Measurements from ENCODE around the gene NPAS4. TPM values are rescaled to one million over a fixed set of nuclear protein-coding genes. Genes with fewer than 3 reads are reported as not detected.

The NPAS4 gene
- polyA plus RNA-seq, 1 experiment, result 0.14 TPM

DNA sequence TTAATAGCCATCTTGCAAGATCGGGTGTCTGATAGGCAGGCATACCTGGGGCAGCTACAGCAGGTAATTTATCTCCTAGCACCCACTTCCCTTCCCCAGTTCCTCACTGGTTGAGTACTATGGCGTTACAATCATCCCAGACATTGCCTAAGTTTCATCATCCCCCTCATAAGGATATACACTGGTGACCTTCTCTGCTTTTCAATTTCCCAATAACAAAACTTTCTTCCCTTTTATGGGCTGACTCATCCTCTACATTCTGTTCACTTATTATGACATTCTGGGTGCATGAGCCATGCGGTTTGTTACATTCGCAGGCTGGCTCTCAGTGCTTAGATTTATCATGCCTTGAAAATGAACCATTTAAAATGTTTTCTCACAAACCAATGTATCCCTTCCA, 22.8 kb downstream of the NPAS4 start:
- Histone ChIP-seq H3K27me3 (ENCODE audit: control insufficient read depth, insufficient read depth, low read length) (peaks cover 10% of the 10 kb centered on the region), H3K9me3 (ENCODE audit: control insufficient read depth, insufficient read depth, low read length) (peaks cover 9% of the 10 kb centered on the region), H3K27ac (ENCODE audit: low read depth, low read length) (peak overlapping the region; percentile 61), H3K4me3 (ENCODE audit: low read depth, low read length) (no peak overlapping the region)
- TF ChIP-seq, protein P1, sequence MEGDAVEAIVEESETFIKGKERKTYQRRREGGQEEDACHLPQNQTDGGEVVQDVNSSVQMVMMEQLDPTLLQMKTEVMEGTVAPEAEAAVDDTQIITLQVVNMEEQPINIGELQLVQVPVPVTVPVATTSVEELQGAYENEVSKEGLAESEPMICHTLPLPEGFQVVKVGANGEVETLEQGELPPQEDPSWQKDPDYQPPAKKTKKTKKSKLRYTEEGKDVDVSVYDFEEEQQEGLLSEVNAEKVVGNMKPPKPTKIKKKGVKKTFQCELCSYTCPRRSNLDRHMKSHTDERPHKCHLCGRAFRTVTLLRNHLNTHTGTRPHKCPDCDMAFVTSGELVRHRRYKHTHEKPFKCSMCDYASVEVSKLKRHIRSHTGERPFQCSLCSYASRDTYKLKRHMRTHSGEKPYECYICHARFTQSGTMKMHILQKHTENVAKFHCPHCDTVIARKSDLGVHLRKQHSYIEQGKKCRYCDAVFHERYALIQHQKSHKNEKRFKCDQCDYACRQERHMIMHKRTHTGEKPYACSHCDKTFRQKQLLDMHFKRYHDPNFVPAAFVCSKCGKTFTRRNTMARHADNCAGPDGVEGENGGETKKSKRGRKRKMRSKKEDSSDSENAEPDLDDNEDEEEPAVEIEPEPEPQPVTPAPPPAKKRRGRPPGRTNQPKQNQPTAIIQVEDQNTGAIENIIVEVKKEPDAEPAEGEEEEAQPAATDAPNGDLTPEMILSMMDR (IDR thresholded peaks at IDR 0.05; ENCODE audit: low read depth, low read length), result no peak
- ChIA-PET POLR2A (no interaction called here), CTCF (no interaction called here)
- peak; percentile 58 for DNase-seq (ENCODE audit: low read depth, low spot score)

DNA sequence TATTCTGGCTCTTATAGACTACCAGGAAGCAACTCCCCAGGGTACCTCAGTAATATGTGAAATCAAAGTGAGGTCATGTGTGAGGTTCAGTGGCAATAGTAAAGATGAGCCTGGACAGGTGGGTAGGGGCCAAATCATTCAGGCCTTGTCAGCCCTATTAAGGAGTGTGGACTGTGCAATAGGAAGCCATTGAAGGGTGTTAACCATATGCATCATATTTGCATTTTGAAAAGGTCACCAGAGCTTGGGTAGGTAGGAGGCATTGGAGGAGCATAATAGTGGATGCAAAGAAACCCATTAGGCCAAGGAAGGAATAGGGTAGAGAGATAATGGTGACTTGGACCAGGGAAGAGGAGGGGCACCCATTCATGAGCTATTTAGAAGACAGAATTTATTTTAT, 26.2 kb downstream of the NPAS4 start:
- Histone ChIP-seq H3K4me3 (ENCODE audit: low read depth, low read length) (no peak overlapping the region), H3K9me3 (ENCODE audit: control insufficient read depth, insufficient read depth, low read length) (peaks cover 9% of the 10 kb centered on the region), H3K27me3 (ENCODE audit: control insufficient read depth, insufficient read depth, low read length) (peaks cover 23% of the 10 kb centered on the region), H3K27ac (ENCODE audit: low read depth, low read length) (no peak overlapping the region)
- DNase-seq (ENCODE audit: low read depth, low spot score), result no peak
- POLR2A ChIA-PET, result no interaction called here
- CTCF ChIA-PET, result no interaction called here
- TF ChIP-seq, protein P1 (IDR thresholded peaks at IDR 0.05; ENCODE audit: low read depth, low read length), result no peak

DNA sequence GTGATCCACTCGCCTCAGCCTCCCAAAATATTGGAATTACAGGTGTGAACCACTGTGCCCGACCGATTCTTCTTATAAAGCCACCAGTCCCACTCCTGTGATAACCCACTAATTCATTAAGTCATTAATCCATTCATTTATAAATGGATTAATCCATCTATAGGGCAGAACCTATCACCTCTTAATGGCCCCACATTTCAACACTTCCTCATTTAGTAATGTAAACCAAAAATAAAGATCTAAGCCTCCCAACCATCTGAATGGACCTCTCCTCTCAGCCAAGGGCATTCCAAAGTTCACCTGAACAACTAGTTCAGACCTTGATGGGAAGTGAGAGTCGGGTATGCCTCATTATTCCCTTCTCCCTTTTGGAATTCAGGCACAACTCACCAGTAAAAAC, 27.7 kb downstream of the NPAS4 start:
- H3K4me3 ChIP-seq (ENCODE audit: low read depth, low read length), result no peak overlapping the region
- H3K27ac ChIP-seq (ENCODE audit: low read depth, low read length), result no peak overlapping the region
- TF ChIP-seq, protein P1 (IDR thresholded peaks at IDR 0.05; ENCODE audit: low read depth, low read length), result no peak
- peaks cover 28% of the 10 kb centered on the region for H3K27me3 ChIP-seq (ENCODE audit: control insufficient read depth, insufficient read depth, low read length)
- POLR2A ChIA-PET, result no interaction called here
- peaks cover under 1% of the 10 kb centered on the region; the same call in 1 of the 2 replicates for H3K9me3 ChIP-seq (ENCODE audit: control insufficient read depth, insufficient read depth, low read length)
- no peak for DNase-seq (ENCODE audit: low read depth, low spot score)
- CTCF ChIA-PET, result no interaction called here

DNA sequence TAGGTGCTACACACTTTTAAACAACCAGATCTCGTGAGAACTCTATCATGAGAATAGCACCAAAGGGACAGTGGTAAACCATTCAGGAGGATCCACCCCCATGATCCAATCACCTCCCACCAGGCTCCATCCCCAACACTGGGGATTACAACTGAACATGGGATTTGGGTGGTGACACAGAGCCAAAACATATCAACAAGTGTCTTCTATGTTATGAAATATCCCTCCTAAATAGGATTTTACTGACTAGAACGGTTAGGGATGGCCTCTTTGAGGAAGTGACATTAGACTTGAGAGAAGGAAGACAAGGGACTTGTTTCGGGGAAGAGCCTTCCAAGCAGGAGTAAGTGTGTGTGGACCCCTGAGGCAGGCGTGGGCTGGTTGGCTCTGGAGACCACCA, 29.7 kb downstream of the NPAS4 start:
- TF ChIP-seq, protein P1 (IDR thresholded peaks at IDR 0.05; ENCODE audit: low read depth, low read length), result no peak
- Histone ChIP-seq H3K27me3 (ENCODE audit: control insufficient read depth, insufficient read depth, low read length) (peaks cover 36% of the 10 kb centered on the region), H3K27ac (ENCODE audit: low read depth, low read length) (no peak overlapping the region), H3K9me3 (ENCODE audit: control insufficient read depth, insufficient read depth, low read length) (no peaks in the 10 kb centered on the region), H3K4me3 (ENCODE audit: low read depth, low read length) (no peak overlapping the region)
- DNase-seq (ENCODE audit: low read depth, low spot score), result no peak
- POLR2A ChIA-PET, result no interaction called here
- CTCF ChIA-PET, result interaction anchor here (1.3 to 1.5 kb wide), 2 partner anchors 44 to 64 kb away, joined by 3 read pairs; no protein-coding TSS in a partner anchor

DNA sequence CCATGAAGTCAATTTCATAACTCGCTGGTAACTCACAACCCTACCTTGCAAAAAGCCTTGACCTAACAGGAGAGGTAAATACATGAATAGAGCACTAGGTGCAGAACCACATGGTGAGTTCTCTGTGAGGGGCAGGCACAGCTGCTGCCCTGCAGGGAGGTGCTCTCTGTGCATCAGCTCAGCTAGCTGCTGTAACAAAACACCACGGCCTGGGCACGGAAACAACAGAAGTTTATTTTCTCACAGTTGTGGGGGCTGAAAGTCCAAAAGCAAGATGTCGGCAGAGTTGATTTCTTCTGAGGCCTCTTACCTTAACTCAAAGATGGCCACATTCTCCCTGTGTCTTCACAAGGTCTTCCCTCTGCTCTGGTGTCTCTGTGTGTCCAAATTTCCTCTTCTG, 30.8 kb downstream of the NPAS4 start:
- Histone ChIP-seq H3K9me3 (ENCODE audit: control insufficient read depth, insufficient read depth, low read length) (no peaks in the 10 kb centered on the region), H3K27me3 (ENCODE audit: control insufficient read depth, insufficient read depth, low read length) (peaks cover 41% of the 10 kb centered on the region), H3K27ac (ENCODE audit: low read depth, low read length) (no peak overlapping the region), H3K4me3 (ENCODE audit: low read depth, low read length) (no peak overlapping the region)
- TF ChIP-seq, protein P1 (IDR thresholded peaks at IDR 0.05; ENCODE audit: low read depth, low read length), result no peak
- CTCF ChIA-PET, result no interaction called here
- no peak for DNase-seq (ENCODE audit: low read depth, low spot score)
- POLR2A ChIA-PET, result no interaction called here

Measured in AG04450 (cell line).